H1 (cell line): Measurements from ENCODE around the gene DIPK1A. TPM values are rescaled to one million over a fixed set of nuclear protein-coding genes. Genes with fewer than 3 reads are reported as not detected.

Experiments used
- CBX5 ChIP-seq: fragments of 300-800, 300-1000 bp; sonication (generic); IDR thresholded peaks from 2 replicates; pipeline ENCODE4 v1.7.1; 2016; ENCODE audit warnings: antibody characterized with exemption, low read length, low read depth
- CTBP2 ChIP-seq: IDR thresholded peaks from 2 replicates; pipeline ENCODE4 v1.7.0; 2011; ENCODE audit warnings: borderline replicate concordance, mild to moderate bottlenecking, moderate library complexity, mixed read lengths, low read length; ENCODE audit not compliant: insufficient read depth, insufficient read length
- EP300 ChIP-seq, 2 experiments: IDR thresholded peaks; 1 replicate in 1 of 2; 2 replicates in 1 of 2; pipeline ENCODE4 v1.6.1; 2011 to 2012; ENCODE audit warnings: low read depth in 2 of 2, low read length in 2 of 2, mild to moderate bottlenecking in 2 of 2, borderline replicate concordance in 1 of 2, inconsistent platforms in 1 of 2, moderate library complexity in 1 of 2
- FOSL1 ChIP-seq: IDR thresholded peaks from 2 replicates; pipeline ENCODE4 v1.6.1; 2011; ENCODE audit warnings: mild to moderate bottlenecking, low read depth, low read length, moderate library complexity; ENCODE audit not compliant: insufficient read depth
- SIN3A ChIP-seq, 2 experiments: IDR thresholded peaks in 1 of 2; conservative IDR thresholded peaks in 1 of 2; 2 replicates each; pipeline ENCODE4 v1.6.1; 2011 to 2012; ENCODE audit warnings: low read length in 2 of 2, improper control_type of control experiment in 1 of 2, low read depth in 1 of 2, mild to moderate bottlenecking in 1 of 2
- SP4 ChIP-seq: IDR thresholded peaks from 2 replicates; pipeline ENCODE4 v1.6.1; 2012; ENCODE audit warnings: low read length, inconsistent platforms
- polyA plus RNA-seq, 7 experiments: library from polyadenylated mRNA; depleted of rRNA in 3 of 7; stranded (reverse) in 5 of 7; unstranded in 2 of 7; fragments of >200 nt in 5 of 7; fragments of 200-250 nt in 2 of 7; gene quantifications; 1 replicate in 5 of 7; 2 replicates in 1 of 7; 4 replicates in 1 of 7; pipeline versions ENCODE4 v1.2.1 to v1.2.3, GENCODE V29; 2011 to 2013; ENCODE audit warnings: missing spikeins in 2 of 7, mixed read lengths in 2 of 7
- total RNA-seq: library from RNA; stranded (reverse); fragmentation: NEBNext Ultra II Directional; extraction: Animal tissue kit (Norgen Biotek cat#: 25700); gene quantifications from 2 replicates; pipeline ENCODE4 v1.2.1, GENCODE V29; 2021
- TF ChIP-seq, protein P1 (sequence below): IDR thresholded peaks from 2 replicates; pipeline ENCODE4 v1.6.1; 2012; ENCODE audit warnings: low read length, inconsistent platforms

DIPK1A gene
- total and polyA plus RNA-seq, 2 of the 8 experiments (the other 6 are each of a cell fraction or from before 2014, with no cell fraction given) = 2.5 to 5.0 TPM

GRCh38 chr1:92929461-92929860 lies 31.8 kb downstream of the DIPK1A start (continued):
- TF ChIP-seq, protein P1, sequence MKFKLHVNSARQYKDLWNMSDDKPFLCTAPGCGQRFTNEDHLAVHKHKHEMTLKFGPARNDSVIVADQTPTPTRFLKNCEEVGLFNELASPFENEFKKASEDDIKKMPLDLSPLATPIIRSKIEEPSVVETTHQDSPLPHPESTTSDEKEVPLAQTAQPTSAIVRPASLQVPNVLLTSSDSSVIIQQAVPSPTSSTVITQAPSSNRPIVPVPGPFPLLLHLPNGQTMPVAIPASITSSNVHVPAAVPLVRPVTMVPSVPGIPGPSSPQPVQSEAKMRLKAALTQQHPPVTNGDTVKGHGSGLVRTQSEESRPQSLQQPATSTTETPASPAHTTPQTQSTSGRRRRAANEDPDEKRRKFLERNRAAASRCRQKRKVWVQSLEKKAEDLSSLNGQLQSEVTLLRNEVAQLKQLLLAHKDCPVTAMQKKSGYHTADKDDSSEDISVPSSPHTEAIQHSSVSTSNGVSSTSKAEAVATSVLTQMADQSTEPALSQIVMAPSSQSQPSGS = no peak
- TF ChIP-seq FOSL1 (no peak), SIN3A (conservative IDR thresholded peaks at IDR 0.05 in 1 of 2, IDR thresholded peaks at IDR 0.05 in 1 of 2; ENCODE audit: low read depth in 1 of 2, low read length in 2 of 2) (no peak), CBX5 (no peak), EP300 (IDR thresholded peaks at IDR 0.05; ENCODE audit: borderline replicate concordance in 1 of 2, low read depth in 2 of 2, low read length in 2 of 2) (no peak), CTBP2 (no peak), SP4 (no peak)
